Measurements from ENCODE around the gene SRGAP1.

The SRGAP1 gene

GRCh38 chr12:63844391-63845341 lies at the start of gene SRGAP1:
Gene SRGAP1, plus strand, starts transcription at chr12:63844700. Its CDS starts 117 bp downstream, at chr12:63844817.
- DNase-seq = peak; percentile 49

- DNase-seq = no peak
Observed at GRCh38 chr12:63795032-63795687, 49.3 kb upstream of the SRGAP1 start.

- no peak for DNase-seq
Observed at GRCh38 chr12:63795944-63796343, 48.6 kb upstream of the SRGAP1 start.

- DNase-seq = peak; percentile 36
Observed at GRCh38 chr12:63802012-63802608, 42.4 kb upstream of the SRGAP1 start.

- DNase-seq = no peak
Observed at GRCh38 chr12:63804746-63805145, 39.8 kb upstream of the SRGAP1 start.

- peak; percentile 62 for DNase-seq
Observed at GRCh38 chr12:63805704-63806672, 38.5 kb upstream of the SRGAP1 start.

GRCh38 chr12:63808631-63809030 lies 35.9 kb upstream of the SRGAP1 start:
- DNase-seq = no peak

- DNase-seq = no peak
Observed at GRCh38 chr12:63809566-63809965, 34.9 kb upstream of the SRGAP1 start.

- DNase-seq = no peak
Observed at GRCh38 chr12:63811334-63811733, 33.2 kb upstream of the SRGAP1 start.

GRCh38 chr12:63811755-63812154 lies 32.7 kb upstream of the SRGAP1 start:
- no peak for DNase-seq

GRCh38 chr12:63814146-63814772 lies 30.2 kb upstream of the SRGAP1 start:
- DNase-seq = no peak

- DNase-seq = no peak
Observed at GRCh38 chr12:63815482-63815852, 29.0 kb upstream of the SRGAP1 start.

GRCh38 chr12:63816031-63816430 lies 28.5 kb upstream of the SRGAP1 start:
- DNase-seq = no peak

- no peak for DNase-seq
Observed at GRCh38 chr12:63820427-63820826, 24.1 kb upstream of the SRGAP1 start.

GRCh38 chr12:63821781-63822251 lies 22.7 kb upstream of the SRGAP1 start:
- no peak for DNase-seq

- DNase-seq = no peak
Observed at GRCh38 chr12:63822352-63822751, 22.1 kb upstream of the SRGAP1 start.

- DNase-seq = no peak
Observed at GRCh38 chr12:63823040-63823439, 21.5 kb upstream of the SRGAP1 start.

- DNase-seq = peak; percentile 58
Observed at GRCh38 chr12:63826006-63826585, 18.4 kb upstream of the SRGAP1 start.

GRCh38 chr12:63828867-63829266 lies 15.6 kb upstream of the SRGAP1 start:
- no peak for DNase-seq

- no peak for DNase-seq
Observed at GRCh38 chr12:63836046-63836445, 8.5 kb upstream of the SRGAP1 start.

GRCh38 chr12:63836936-63837335 lies 7.6 kb upstream of the SRGAP1 start:
- DNase-seq = no peak

Data from NCI-H1436 (cell line).